Dendritic cell treated with granulocyte-macrophage colony-stimulating factor and Interleukin-4, amounts not matched to agents 40 ng/mL and 50 ng/mL, for 4 days (primary cell): ENCODE data around the gene ATXN1.
A peak's percentile ranks its signal among the peaks of the same experiment; 100 is the strongest.

Source experiments
- H3K27ac Mint-ChIP-seq: one replicate; pipeline ENCODE4 v1.8.0; 2022; ENCODE audit warnings: mild to moderate bottlenecking, mixed read lengths
- H3K27me3 Mint-ChIP-seq: one replicate; pipeline ENCODE4 v1.8.0; 2022; ENCODE audit warnings: mild to moderate bottlenecking, mixed read lengths
- H3K36me3 Mint-ChIP-seq: one replicate; pipeline ENCODE4 v1.8.0; 2022; ENCODE audit warnings: low read depth, mixed read lengths
- H3K4me1 Mint-ChIP-seq: one replicate; pipeline ENCODE4 v1.8.0; 2022; ENCODE audit warnings: low read depth, mixed read lengths
- H3K4me3 Mint-ChIP-seq: one replicate; pipeline ENCODE4 v1.8.0; 2022; ENCODE audit warnings: mild to moderate bottlenecking, moderate library complexity, mixed read lengths
- H3K9me3 Mint-ChIP-seq: one replicate; pipeline ENCODE4 v1.8.0; 2022; ENCODE audit warnings: mixed read lengths
- intact Hi-C: fragments of 100-400 bp; cut with micrococcal nuclease; formaldehyde crosslinking; loops from one replicate; pipeline ENCODE4 v1.15.0; 2022

ATXN1 gene

DNA sequence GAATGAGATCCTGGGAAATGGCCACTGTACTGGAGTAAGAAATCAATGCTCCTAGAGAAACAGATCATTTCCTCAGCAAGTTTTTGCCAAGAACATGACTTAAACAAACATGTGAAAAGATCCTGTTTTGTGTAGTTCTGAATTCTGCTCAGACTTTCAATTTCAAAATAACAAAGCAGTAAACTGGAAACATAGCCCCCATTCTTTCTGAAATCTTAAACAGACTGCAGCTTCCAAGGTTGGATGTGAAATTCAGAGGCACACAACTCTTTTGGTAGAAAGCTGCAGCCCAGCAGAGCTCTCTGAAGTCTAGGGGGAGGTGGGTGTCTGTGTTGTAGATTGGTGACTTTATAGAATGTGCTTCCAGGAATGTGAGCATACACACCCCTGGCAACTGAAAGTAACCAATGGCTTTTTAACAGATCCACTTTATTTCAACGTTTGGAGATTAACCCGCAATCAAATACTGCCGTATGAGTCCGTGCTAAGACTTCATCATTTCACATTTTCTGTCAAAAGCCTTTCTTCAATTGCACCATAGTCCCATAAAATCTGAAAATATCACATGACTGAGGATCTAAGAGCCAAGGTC lies 86.4 kb downstream of the ATXN1 start:
- intact Hi-C loops: loop anchor here (5.0 kb wide), 1 partner anchor 32 kb away; no protein-coding TSS in a partner anchor
- peaks cover 71% of the 10 kb centered on the region for H3K4me1 Mint-ChIP-seq
- no peak overlapping the region for H3K4me3 Mint-ChIP-seq
- peaks cover 28% of the 10 kb centered on the region for H3K36me3 Mint-ChIP-seq
- no peaks in the 10 kb centered on the region for H3K27me3 Mint-ChIP-seq
- H3K9me3 Mint-ChIP-seq: peaks cover 9% of the 10 kb centered on the region
- H3K27ac Mint-ChIP-seq: no peak overlapping the region

DNA sequence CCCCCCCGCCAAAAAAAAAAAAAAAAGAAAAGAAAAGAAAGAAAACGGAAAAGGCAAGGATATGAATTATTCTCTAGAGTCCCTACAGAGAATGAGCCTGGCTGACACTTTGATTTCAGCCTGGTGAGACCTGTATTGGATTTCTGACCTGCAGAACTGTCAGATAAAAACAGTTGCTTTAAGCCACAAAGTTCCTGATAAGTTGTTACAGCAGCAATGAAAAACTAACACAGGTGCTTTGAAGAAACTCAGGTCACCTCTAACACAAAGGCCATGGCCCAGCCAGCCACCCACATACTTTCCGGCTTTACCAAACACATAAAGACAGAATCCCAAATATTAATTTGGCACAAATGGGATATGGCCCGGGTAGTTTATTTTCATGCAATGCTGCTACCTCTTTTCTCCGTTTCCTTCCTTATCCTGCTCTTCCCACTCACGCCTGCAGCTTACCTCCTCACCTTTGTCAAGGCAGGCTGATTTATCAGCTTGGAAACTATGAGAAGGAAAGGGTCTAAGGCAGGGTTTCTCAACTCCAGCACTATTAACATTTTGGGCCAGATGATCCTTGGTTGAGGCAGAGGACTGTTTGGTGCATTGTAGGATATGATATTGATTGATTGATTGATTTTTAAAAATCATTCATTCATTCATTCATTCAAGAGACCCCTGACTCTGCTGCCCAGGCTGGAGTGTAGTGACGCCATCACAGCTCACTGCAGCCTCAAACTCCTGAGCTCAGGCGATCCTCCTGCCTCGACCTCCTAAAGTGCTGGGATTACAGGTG lies 88.1 kb downstream of the ATXN1 start:
- H3K27me3 Mint-ChIP-seq: no peaks in the 10 kb centered on the region
- peaks cover 74% of the 10 kb centered on the region for H3K4me1 Mint-ChIP-seq
- intact Hi-C loops: loop anchor here (5.0 kb wide), 1 partner anchor 34 kb away; no protein-coding TSS in a partner anchor
- H3K36me3 Mint-ChIP-seq: peaks cover 15% of the 10 kb centered on the region
- H3K27ac Mint-ChIP-seq: peak overlapping the region; percentile 72
- no peak overlapping the region for H3K4me3 Mint-ChIP-seq
- no peaks in the 10 kb centered on the region for H3K9me3 Mint-ChIP-seq

DNA sequence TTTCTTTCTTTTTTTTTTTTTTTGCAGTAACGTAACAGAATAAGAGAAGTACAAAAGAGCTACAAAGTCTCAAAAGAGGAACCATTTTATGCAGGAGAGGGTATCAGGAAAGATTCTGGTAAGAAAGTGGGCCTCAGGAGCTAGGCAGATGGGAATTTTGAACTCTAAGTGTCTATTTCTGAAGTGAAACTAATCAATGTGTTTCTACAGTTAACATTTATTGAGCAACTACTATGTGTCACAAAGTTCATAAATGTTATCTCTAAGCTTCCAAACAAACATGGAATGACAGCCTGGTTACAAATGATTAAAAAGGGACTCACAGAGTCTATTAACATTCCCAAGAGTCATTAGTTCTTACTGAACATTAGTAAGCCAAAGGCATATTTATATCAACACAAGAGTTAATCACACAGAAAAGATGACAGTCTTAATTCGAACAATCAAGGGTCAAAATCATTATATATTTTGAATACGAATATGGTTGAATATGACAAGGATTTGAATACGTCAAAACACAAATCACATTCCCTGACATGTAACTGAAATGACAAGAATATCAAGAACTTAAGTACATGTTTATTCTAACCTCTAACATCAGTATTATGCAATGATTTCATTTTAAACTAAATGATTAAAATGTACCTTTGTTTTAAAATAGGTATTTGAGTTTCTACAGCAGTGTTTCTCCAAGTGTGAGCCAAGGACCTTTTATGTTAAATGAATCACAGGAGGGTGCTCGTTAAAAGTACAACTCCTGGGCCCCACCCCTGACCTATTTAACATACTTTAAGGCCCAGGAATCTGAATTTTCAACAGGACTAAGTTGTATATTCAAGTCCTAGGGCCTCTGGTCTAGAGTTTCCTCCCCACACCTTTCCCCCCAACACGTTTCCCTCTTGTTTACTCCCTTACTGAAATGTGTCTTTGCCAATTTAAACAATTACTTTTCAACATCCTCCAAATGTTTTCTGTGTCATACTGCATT lies 89.7 kb downstream of the ATXN1 start:
- Mint-ChIP-seq H3K27ac (peak overlapping the region; percentile 36), H3K9me3 (no peaks in the 10 kb centered on the region), H3K4me3 (no peak overlapping the region), H3K4me1 (peaks cover 75% of the 10 kb centered on the region), H3K36me3 (peaks cover 24% of the 10 kb centered on the region), H3K27me3 (no peaks in the 10 kb centered on the region)
- intact Hi-C loops: loop anchor here (2.0 to 5.0 kb wide), 3 partner anchors 13 to 53 kb away; no protein-coding TSS in a partner anchor

DNA sequence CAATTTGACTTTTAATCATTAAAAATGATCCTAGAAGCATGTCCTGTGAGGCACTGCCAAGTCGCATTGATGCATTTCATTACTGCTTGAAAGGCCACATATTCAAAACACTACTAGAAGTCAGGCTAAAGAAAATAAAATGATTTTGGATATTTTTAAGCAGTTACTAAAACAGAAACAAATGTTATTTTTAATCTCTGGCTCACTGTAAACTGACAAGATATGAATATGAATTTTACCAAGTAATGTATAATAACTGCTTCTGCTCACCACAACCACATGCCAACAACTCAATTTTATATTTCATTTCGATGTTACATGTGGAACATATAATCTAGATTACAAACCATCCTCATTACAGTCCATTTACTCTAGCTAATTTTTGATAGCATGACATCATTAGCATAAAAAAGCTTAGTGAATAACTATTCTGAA lies 90.6 kb downstream of the ATXN1 start:
- Mint-ChIP-seq H3K36me3 (peaks cover 33% of the 10 kb centered on the region), H3K27me3 (no peaks in the 10 kb centered on the region), H3K4me1 (peaks cover 84% of the 10 kb centered on the region), H3K4me3 (no peak overlapping the region), H3K27ac (peak overlapping the region; percentile 73), H3K9me3 (no peaks in the 10 kb centered on the region)
- intact Hi-C loops: loop anchor here (2.0 to 5.0 kb wide), 3 partner anchors 14 to 54 kb away; no protein-coding TSS in a partner anchor

DNA sequence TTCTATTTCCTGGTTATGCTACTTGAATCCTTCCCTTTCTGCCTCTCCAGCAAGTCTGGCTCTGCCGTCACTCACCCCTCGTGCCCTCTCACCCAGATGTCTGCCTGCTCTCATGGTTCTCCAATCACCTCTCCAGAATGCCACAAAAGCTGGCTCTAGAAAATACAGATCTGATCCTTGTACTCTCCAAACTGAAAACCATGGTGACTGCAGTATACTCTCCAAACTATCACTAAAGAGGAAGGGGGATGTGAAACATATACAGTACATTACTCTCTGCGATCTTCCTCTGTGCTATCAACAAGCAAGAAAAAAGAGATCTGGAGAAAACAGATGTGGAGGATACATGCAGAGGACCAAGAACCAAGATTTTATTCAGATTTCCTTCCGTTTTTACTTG lies 91.1 kb downstream of the ATXN1 start:
- no peaks in the 10 kb centered on the region for H3K9me3 Mint-ChIP-seq
- peak overlapping the region; percentile 73 for H3K27ac Mint-ChIP-seq
- intact Hi-C loops: loop anchor here (2.0 to 5.0 kb wide), 3 partner anchors 15 to 55 kb away; no protein-coding TSS in a partner anchor
- H3K36me3 Mint-ChIP-seq: peaks cover 33% of the 10 kb centered on the region
- H3K4me3 Mint-ChIP-seq: peak overlapping the region; percentile 38
- H3K4me1 Mint-ChIP-seq: peaks cover 86% of the 10 kb centered on the region
- H3K27me3 Mint-ChIP-seq: no peaks in the 10 kb centered on the region

DNA sequence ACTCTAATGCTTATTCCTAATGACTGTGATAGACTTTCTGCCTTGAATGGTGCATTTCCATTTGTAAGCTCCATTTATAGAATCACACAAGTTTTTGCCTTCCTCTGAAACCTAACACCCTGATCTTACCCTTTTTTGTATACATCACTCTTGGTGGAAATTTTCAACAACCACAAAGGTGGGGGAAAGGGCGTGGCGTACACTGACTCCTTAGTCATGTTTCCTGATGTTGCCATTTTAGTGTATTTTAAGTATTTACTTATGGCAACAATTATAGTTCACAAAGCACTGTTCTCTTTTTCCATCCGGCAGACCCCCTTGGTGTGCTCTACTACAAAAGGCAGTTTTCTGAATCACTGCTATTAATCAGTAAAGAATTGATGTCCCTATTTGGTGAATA lies 92.0 kb downstream of the ATXN1 start:
- no peak overlapping the region for H3K4me3 Mint-ChIP-seq
- peak overlapping the region; percentile 44 for H3K27ac Mint-ChIP-seq
- H3K4me1 Mint-ChIP-seq: peaks cover 79% of the 10 kb centered on the region
- intact Hi-C loops: no loop called here
- peaks cover 33% of the 10 kb centered on the region for H3K36me3 Mint-ChIP-seq
- H3K27me3 Mint-ChIP-seq: no peaks in the 10 kb centered on the region
- H3K9me3 Mint-ChIP-seq: no peaks in the 10 kb centered on the region

DNA sequence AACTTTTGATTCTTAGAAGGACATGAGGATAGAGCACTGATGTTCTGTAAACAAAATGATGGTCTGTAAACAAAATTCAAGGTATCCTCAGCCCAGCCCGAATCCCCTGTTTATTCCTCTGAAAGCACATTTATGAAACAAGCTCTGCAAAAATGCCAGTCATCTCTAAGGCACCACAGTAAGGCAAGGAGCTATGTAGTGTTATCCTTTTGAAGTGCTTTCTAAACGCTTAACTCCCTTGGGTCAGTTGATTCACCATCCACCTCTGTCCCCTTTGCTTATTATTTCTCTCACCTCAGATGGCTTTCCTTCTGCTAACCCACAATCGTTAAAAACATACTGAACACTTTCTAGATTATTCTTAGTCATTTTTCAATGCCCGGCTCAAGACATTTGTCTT lies 93.8 kb downstream of the ATXN1 start:
- H3K4me1 Mint-ChIP-seq: peaks cover 64% of the 10 kb centered on the region
- H3K36me3 Mint-ChIP-seq: peaks cover 27% of the 10 kb centered on the region
- H3K27me3 Mint-ChIP-seq: no peaks in the 10 kb centered on the region
- no peak overlapping the region for H3K27ac Mint-ChIP-seq
- H3K4me3 Mint-ChIP-seq: no peak overlapping the region
- H3K9me3 Mint-ChIP-seq: no peaks in the 10 kb centered on the region
- intact Hi-C loops: no loop called here

DNA sequence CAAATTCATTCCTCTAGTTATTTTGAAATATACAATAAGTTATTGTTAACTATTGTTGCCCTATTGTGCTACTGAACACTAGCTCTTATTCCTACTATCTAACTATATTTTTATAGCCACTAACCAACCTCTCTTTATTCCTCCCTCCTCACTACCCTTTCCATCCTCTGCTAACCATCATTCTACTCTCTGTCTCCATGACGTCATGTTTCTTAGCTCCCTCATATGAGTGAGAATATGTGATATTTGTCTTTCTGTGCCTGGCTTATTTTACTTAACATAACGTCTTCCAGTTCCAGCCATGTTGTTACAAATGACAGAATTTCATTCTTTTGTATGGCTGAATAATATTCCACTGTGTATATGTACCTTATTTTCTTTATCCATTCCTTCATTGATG lies 95.3 kb downstream of the ATXN1 start:
- Mint-ChIP-seq H3K4me3 (no peak overlapping the region), H3K9me3 (no peaks in the 10 kb centered on the region), H3K27ac (peak overlapping the region; percentile 0), H3K36me3 (peaks cover 35% of the 10 kb centered on the region), H3K4me1 (peaks cover 49% of the 10 kb centered on the region), H3K27me3 (no peaks in the 10 kb centered on the region)
- intact Hi-C loops: no loop called here

DNA sequence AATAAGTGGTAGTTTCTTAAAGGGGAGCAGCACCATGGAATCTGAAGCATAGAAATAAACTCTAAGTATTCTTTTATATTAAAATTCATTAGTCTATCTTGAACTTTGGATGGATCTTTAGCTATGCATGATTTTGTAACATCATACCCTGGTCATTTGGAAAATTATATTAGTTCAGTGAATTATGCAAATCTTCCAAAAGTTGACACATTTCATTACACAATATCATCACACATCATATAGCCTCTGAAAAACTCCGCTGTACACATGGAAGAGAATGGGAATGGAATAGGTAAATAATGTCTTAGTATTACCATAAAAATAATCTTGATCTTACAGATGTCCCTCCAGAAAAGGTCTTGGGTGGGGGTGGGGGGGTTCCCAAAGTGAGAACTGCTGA lies 96.1 kb downstream of the ATXN1 start:
- intact Hi-C loops: no loop called here
- Mint-ChIP-seq H3K36me3 (peaks cover 35% of the 10 kb centered on the region), H3K4me1 (peaks cover 43% of the 10 kb centered on the region), H3K27me3 (no peaks in the 10 kb centered on the region), H3K27ac (no peak overlapping the region), H3K9me3 (no peaks in the 10 kb centered on the region), H3K4me3 (no peak overlapping the region)

DNA sequence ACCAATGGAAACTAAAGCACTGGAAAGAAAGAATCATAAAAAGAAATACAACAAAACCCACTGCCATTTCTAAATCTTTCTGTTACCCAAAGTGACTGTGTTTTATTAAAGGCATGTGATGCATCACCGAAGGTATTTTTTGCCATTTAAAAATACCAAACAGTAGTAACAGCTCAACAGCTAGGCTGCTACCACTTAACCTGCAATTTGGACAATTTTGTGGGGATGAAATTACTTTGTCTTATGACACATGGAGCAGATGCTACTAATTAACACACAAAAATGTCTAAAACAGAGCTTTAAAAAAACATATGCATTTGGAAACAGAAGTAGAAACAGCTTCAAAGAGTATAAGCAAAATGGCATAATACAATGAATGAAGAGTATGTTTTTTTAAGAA lies 97.4 kb downstream of the ATXN1 start:
- intact Hi-C loops: no loop called here
- H3K27ac Mint-ChIP-seq: no peak overlapping the region

DNA sequence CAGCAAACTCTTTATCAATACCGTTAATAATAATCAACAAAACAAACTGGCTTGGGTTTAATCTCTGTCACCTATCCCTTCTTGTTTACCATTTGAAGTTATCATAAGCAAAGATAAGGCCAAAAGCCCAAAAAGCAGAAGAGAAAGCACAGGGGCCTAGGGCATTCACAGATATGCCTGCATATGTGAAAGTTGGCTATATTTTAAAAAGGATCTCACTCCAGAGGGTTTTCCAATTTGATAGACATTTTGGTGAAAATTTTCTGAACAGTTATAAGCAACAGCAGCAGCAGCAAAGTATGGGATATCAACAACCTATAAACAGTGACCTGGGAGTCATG lies 101.1 kb downstream of the ATXN1 start:
- H3K27me3 Mint-ChIP-seq: no peaks in the 10 kb centered on the region
- intact Hi-C loops: no loop called here
- no peak overlapping the region for H3K27ac Mint-ChIP-seq
- H3K36me3 Mint-ChIP-seq: peaks cover 41% of the 10 kb centered on the region
- peaks cover 30% of the 10 kb centered on the region for H3K4me1 Mint-ChIP-seq
- H3K4me3 Mint-ChIP-seq: no peak overlapping the region
- H3K9me3 Mint-ChIP-seq: no peaks in the 10 kb centered on the region

More for the DNA sequence above, 97.4 kb downstream of the ATXN1 start:
- Mint-ChIP-seq H3K9me3 (no peaks in the 10 kb centered on the region), H3K4me3 (no peak overlapping the region), H3K27me3 (no peaks in the 10 kb centered on the region), H3K4me1 (peaks cover 39% of the 10 kb centered on the region), H3K36me3 (peaks cover 35% of the 10 kb centered on the region)

DNA sequence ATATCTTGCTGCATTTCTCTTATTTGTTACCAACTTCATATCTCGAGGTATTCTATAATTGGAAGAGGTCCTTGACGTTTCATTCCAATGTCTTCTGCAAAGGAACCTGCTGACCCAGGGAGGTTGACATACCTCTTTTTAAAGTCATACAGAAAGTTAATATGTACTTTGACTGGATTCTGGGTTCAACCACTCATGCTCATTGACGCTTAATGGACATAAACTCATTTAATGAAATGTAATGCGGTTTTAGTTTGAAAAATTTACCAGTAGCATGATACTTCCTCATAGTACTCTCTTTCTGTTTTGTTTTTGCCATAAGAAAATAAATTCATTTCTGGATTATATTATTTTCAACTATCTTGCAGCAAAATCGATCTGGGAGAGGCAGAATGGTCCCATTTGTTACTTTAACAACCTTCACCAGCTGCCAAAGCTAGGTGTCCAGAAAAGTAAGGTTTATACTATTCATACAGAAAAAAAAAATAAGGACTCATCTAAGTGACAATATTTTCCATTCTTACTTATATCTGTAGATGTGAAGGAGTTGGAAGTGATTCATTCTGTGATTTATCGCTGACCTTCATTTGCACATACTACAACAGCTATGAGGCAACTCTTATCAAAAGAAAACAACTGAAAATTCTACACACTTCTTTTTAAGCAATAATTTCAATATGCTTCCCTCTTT lies 101.6 kb downstream of the ATXN1 start:
- Mint-ChIP-seq H3K4me1 (peaks cover 35% of the 10 kb centered on the region), H3K4me3 (peak overlapping the region; percentile 20), H3K9me3 (no peaks in the 10 kb centered on the region), H3K36me3 (peaks cover 46% of the 10 kb centered on the region), H3K27me3 (no peaks in the 10 kb centered on the region), H3K27ac (peak overlapping the region; percentile 25)
- intact Hi-C loops: loop anchor here (10.0 kb wide), 1 partner anchor 75 kb away; no protein-coding TSS in a partner anchor

DNA sequence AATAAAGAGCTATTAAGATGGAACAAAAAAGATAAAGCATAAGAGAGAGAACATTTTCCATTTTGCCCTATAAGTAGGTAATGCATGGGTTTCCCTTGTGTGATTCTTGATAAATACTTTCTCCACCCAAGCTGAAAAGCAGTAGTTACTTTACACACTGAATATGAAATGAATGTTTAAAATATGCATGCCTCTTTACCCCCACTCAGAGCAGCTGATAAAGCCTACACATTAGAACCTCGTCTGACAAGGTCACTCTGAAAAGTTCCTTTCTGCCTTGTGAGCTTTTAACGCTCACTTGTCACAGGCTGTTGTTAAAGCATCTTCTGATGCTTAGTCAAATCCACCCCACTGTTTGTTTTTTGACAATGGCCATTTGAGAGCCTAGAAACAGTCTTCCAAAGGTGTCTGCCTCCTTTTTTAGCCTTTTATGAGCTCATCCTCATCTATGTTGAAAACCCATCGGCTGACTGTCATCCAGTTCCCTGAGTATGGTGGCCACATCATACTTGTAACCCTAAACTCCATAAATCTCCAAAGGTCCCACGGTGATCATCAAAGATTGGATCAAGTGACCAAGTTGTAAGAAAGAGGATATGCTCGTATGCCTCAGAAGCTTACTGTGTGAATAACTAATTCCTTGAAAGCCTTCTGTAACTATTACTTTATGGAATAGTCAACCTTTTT lies 102.8 kb downstream of the ATXN1 start:
- Mint-ChIP-seq H3K27ac (peak overlapping the region; percentile 25), H3K4me3 (no peak overlapping the region), H3K4me1 (peaks cover 42% of the 10 kb centered on the region), H3K36me3 (peaks cover 57% of the 10 kb centered on the region), H3K9me3 (no peaks in the 10 kb centered on the region), H3K27me3 (no peaks in the 10 kb centered on the region)
- intact Hi-C loops: loop anchor here (10.0 kb wide), 1 partner anchor 74 kb away; no protein-coding TSS in a partner anchor
